ENCODE results near the gene PTPRT. TPM values are rescaled to one million over a fixed set of nuclear protein-coding genes. Genes with fewer than 3 reads are reported as not detected.

Gene PTPRT
- not detected in 2 replicates for total RNA-seq

GRCh38 chr20:43189554-43190331, at the start of gene PTPRT:
Gene PTPRT, minus strand, starts transcription at chr20:43189906. Its CDS starts 173 bp downstream, at chr20:43189733.
- intact Hi-C loops (cut with micrococcal nuclease): loop anchor here (5.0 to 10.0 kb wide), 2 partner anchors 1235 to 1452 kb away; no protein-coding TSS in a partner anchor
- no peaks in the 10 kb centered on the region for H3K36me3 Mint-ChIP-seq (ENCODE audit: low read depth)
- H3K27me3 Mint-ChIP-seq (ENCODE audit: low read depth): peaks cover 34% of the 10 kb centered on the region

DNA sequence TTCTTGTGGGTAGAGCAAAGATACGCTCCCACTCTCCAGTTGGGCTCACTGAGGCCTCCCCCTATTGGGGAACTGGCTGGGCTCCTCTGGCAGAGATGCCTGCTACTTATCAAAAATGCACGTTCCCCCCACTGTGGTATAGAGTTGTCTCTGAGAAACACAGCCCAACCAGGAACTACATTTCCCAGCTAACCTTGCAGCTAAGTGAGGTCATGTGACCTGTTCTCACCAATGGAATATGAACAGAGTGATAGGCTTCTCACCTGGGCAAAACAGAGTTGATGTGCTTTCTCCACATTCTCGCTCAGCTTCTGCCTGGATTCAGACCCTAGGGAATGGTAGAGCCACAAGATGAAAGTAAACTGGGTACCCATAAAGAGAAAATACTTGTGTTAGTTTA, 49.1 kb upstream of the PTPRT start:
- Mint-ChIP-seq H3K36me3 (ENCODE audit: low read depth) (no peaks in the 10 kb centered on the region), H3K4me3 (ENCODE audit: low read depth) (no peak overlapping the region), H3K27ac (no peak overlapping the region), H3K9me3 (no peaks in the 10 kb centered on the region), H3K4me1 (ENCODE audit: low read depth) (no peaks in the 10 kb centered on the region), H3K27me3 (ENCODE audit: low read depth) (no peaks in the 10 kb centered on the region)
- no peak for DNase-seq (ENCODE audit: low spot score)
- intact Hi-C loops (cut with micrococcal nuclease): no loop called here

More at GRCh38 chr20:43189554-43190331, at the start of gene PTPRT:
- Mint-ChIP-seq H3K27ac (no peak within 1 kb of the TSS), H3K4me1 (ENCODE audit: low read depth) (peaks cover 2% of the 10 kb centered on the region), H3K4me3 (ENCODE audit: low read depth) (no peak within 1 kb of the TSS), H3K9me3 (no peaks in the 10 kb centered on the region)
- DNase-seq (ENCODE audit: low spot score): no peak

- Mint-ChIP-seq H3K27ac (no peak overlapping the region), H3K27me3 (ENCODE audit: low read depth) (no peaks in the 10 kb centered on the region), H3K4me3 (ENCODE audit: low read depth) (no peak overlapping the region), H3K9me3 (no peaks in the 10 kb centered on the region), H3K4me1 (ENCODE audit: low read depth) (no peaks in the 10 kb centered on the region), H3K36me3 (ENCODE audit: low read depth) (no peaks in the 10 kb centered on the region)
- no peak for DNase-seq (ENCODE audit: low spot score)
- intact Hi-C loops (cut with micrococcal nuclease): no loop called here
Observed at GRCh38 chr20:43238266-43238665, 48.6 kb upstream of the PTPRT start.

GRCh38 chr20:43237651-43238168, 48.0 kb upstream of the PTPRT start:
- DNase-seq (ENCODE audit: low spot score): no peak
- intact Hi-C loops (cut with micrococcal nuclease): no loop called here
- Mint-ChIP-seq H3K27me3 (ENCODE audit: low read depth) (no peaks in the 10 kb centered on the region), H3K9me3 (no peaks in the 10 kb centered on the region), H3K4me1 (ENCODE audit: low read depth) (no peaks in the 10 kb centered on the region), H3K4me3 (ENCODE audit: low read depth) (no peak overlapping the region), H3K36me3 (ENCODE audit: low read depth) (no peaks in the 10 kb centered on the region), H3K27ac (no peak overlapping the region)

DNA sequence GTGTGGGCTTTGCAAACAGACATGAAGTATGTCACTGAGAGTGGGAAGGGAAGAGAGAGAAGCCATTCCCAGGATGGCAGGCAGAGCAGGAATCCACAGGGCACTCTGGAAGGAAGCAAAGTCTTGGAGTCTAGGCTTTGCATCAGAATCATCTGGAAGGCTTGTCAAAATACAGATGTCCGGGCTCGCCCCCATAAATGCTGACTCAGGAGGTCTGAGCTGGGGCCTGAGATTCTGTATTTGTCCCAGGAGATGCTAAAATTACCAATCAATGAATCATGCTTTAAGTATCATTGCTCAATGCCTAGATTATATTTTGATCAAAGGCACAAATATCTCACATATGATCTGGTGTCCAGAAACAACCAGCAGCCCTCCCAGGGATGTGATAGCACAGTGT, 46.3 kb upstream of the PTPRT start:
- no peaks in the 10 kb centered on the region for H3K9me3 Mint-ChIP-seq
- intact Hi-C loops (cut with micrococcal nuclease): no loop called here
- H3K36me3 Mint-ChIP-seq (ENCODE audit: low read depth): no peaks in the 10 kb centered on the region
- H3K27ac Mint-ChIP-seq: no peak overlapping the region
- DNase-seq (ENCODE audit: low spot score): no peak
- H3K4me3 Mint-ChIP-seq (ENCODE audit: low read depth): no peak overlapping the region
- H3K4me1 Mint-ChIP-seq (ENCODE audit: low read depth): no peaks in the 10 kb centered on the region
- no peaks in the 10 kb centered on the region for H3K27me3 Mint-ChIP-seq (ENCODE audit: low read depth)

- no peaks in the 10 kb centered on the region for H3K9me3 Mint-ChIP-seq
- H3K4me3 Mint-ChIP-seq (ENCODE audit: low read depth): no peak overlapping the region
- no peak overlapping the region for H3K27ac Mint-ChIP-seq
- H3K27me3 Mint-ChIP-seq (ENCODE audit: low read depth): no peaks in the 10 kb centered on the region
- H3K4me1 Mint-ChIP-seq (ENCODE audit: low read depth): no peaks in the 10 kb centered on the region
- intact Hi-C loops (cut with micrococcal nuclease): no loop called here
- DNase-seq (ENCODE audit: low spot score): no peak
- no peaks in the 10 kb centered on the region for H3K36me3 Mint-ChIP-seq (ENCODE audit: low read depth)
Observed at GRCh38 chr20:43231829-43232228, 42.1 kb upstream of the PTPRT start.

DNA sequence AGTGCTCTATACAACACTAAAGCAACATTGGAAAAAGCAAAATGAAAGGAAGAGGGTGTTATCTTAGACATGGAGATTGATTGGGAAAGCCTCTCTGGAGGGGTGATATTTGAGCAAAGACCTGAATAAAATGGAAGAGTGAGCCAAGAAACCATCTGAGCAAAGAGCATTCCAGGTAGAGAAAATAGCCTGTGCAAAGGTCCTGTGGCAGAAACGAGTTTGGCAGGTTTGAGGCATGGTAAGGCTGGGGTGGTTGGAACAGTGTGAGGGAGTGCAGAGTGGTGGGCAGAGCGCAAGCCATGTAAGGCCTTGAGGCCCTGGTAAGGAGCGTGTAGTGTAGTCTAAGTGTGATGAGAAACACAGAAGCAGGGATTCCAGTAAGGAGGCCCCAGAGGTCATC, 40.0 kb upstream of the PTPRT start:
- H3K4me1 Mint-ChIP-seq (ENCODE audit: low read depth): no peaks in the 10 kb centered on the region
- DNase-seq (ENCODE audit: low spot score): no peak
- no peaks in the 10 kb centered on the region for H3K36me3 Mint-ChIP-seq (ENCODE audit: low read depth)

GRCh38 chr20:43220612-43221011, 30.9 kb upstream of the PTPRT start:
- intact Hi-C loops (cut with micrococcal nuclease): no loop called here
- Mint-ChIP-seq H3K27me3 (ENCODE audit: low read depth) (no peaks in the 10 kb centered on the region), H3K36me3 (ENCODE audit: low read depth) (no peaks in the 10 kb centered on the region), H3K4me1 (ENCODE audit: low read depth) (no peaks in the 10 kb centered on the region), H3K9me3 (no peaks in the 10 kb centered on the region), H3K4me3 (ENCODE audit: low read depth) (no peak overlapping the region), H3K27ac (no peak overlapping the region)
- DNase-seq (ENCODE audit: low spot score): no peak

More for the DNA sequence above, 40.0 kb upstream of the PTPRT start:
- no peaks in the 10 kb centered on the region for H3K27me3 Mint-ChIP-seq (ENCODE audit: low read depth)
- intact Hi-C loops (cut with micrococcal nuclease): no loop called here
- no peaks in the 10 kb centered on the region for H3K9me3 Mint-ChIP-seq
- no peak overlapping the region for H3K27ac Mint-ChIP-seq
- no peak overlapping the region for H3K4me3 Mint-ChIP-seq (ENCODE audit: low read depth)

GRCh38 chr20:43210901-43211300, 21.2 kb upstream of the PTPRT start:
- Mint-ChIP-seq H3K27me3 (ENCODE audit: low read depth) (no peaks in the 10 kb centered on the region), H3K4me1 (ENCODE audit: low read depth) (no peaks in the 10 kb centered on the region), H3K9me3 (peaks cover under 1% of the 10 kb centered on the region), H3K27ac (no peak overlapping the region), H3K4me3 (ENCODE audit: low read depth) (no peak overlapping the region), H3K36me3 (ENCODE audit: low read depth) (no peaks in the 10 kb centered on the region)
- intact Hi-C loops (cut with micrococcal nuclease): no loop called here
- no peak for DNase-seq (ENCODE audit: low spot score)

- H3K27me3 Mint-ChIP-seq (ENCODE audit: low read depth): no peaks in the 10 kb centered on the region
- no peak for DNase-seq (ENCODE audit: low spot score)
- intact Hi-C loops (cut with micrococcal nuclease): no loop called here
- H3K9me3 Mint-ChIP-seq: peaks cover 4% of the 10 kb centered on the region
- H3K4me3 Mint-ChIP-seq (ENCODE audit: low read depth): no peak overlapping the region
- H3K4me1 Mint-ChIP-seq (ENCODE audit: low read depth): no peaks in the 10 kb centered on the region
- no peaks in the 10 kb centered on the region for H3K36me3 Mint-ChIP-seq (ENCODE audit: low read depth)
- H3K27ac Mint-ChIP-seq: no peak overlapping the region
Observed at GRCh38 chr20:43209831-43210230, 20.1 kb upstream of the PTPRT start.

DNA sequence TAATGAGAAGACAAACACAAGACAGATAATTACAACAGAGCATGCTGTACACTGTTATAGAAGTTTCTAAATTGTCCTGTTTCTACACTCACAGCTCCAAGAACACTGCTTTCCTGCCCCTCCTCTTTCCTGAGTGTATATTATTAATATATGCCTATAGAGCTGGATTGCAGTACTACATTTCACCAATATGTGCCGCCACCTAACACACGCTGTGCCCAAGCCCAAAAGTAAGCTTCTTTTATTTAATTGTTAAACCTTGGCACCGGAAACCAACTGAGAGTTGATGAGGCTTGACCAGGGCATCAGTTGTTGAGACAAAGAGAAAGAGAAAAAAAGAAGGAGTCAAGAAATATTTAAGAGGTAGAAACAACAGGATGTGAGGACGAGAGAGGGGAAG, 16.0 kb upstream of the PTPRT start:
- H3K27ac Mint-ChIP-seq: no peak overlapping the region
- no peak for DNase-seq (ENCODE audit: low spot score)
- no peaks in the 10 kb centered on the region for H3K27me3 Mint-ChIP-seq (ENCODE audit: low read depth)
- no peaks in the 10 kb centered on the region for H3K4me1 Mint-ChIP-seq (ENCODE audit: low read depth)
- intact Hi-C loops (cut with micrococcal nuclease): no loop called here
- peaks cover 4% of the 10 kb centered on the region for H3K9me3 Mint-ChIP-seq
- no peaks in the 10 kb centered on the region for H3K36me3 Mint-ChIP-seq (ENCODE audit: low read depth)
- no peak overlapping the region for H3K4me3 Mint-ChIP-seq (ENCODE audit: low read depth)

DNA sequence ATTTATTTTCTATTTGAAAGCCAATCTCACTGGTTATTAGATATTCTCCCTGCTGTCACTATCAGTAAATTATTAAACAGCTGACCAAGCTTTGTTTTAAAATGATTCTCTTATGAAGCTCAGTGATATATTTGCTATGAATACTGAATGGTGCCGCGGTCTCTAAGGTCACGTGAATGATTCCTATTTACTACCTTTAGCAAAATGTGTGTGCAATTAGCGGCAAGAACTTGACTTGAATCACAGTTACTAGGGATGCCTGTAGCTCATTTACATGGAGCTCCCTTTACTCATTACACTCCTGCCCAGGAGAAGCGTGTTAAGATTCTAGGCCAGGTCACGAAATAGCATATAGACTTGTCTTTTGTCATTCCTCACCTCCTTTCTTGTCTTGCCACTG, 12.4 kb upstream of the PTPRT start:
- no peak overlapping the region for H3K27ac Mint-ChIP-seq
- H3K4me3 Mint-ChIP-seq (ENCODE audit: low read depth): no peak overlapping the region
- no peaks in the 10 kb centered on the region for H3K4me1 Mint-ChIP-seq (ENCODE audit: low read depth)
- H3K9me3 Mint-ChIP-seq: peaks cover 4% of the 10 kb centered on the region
- H3K27me3 Mint-ChIP-seq (ENCODE audit: low read depth): no peaks in the 10 kb centered on the region
- no peak for DNase-seq (ENCODE audit: low spot score)
- intact Hi-C loops (cut with micrococcal nuclease): no loop called here
- H3K36me3 Mint-ChIP-seq (ENCODE audit: low read depth): no peaks in the 10 kb centered on the region

- Mint-ChIP-seq H3K27me3 (ENCODE audit: low read depth) (no peaks in the 10 kb centered on the region), H3K27ac (no peak overlapping the region), H3K36me3 (ENCODE audit: low read depth) (no peaks in the 10 kb centered on the region), H3K4me1 (ENCODE audit: low read depth) (no peaks in the 10 kb centered on the region), H3K9me3 (no peaks in the 10 kb centered on the region), H3K4me3 (ENCODE audit: low read depth) (no peak overlapping the region)
- no peak for DNase-seq (ENCODE audit: low spot score)
- intact Hi-C loops (cut with micrococcal nuclease): no loop called here
Observed at GRCh38 chr20:43198607-43199006, 8.9 kb upstream of the PTPRT start.
